Superior temporal gyrus (tissue), 1 donor: ENCODE measurements around the gene POLR1E.
"Not testable (repeated sequence)": the region's sequence is repeated elsewhere in the genome, so short reads cannot be mapped to it uniquely, and the experiment has no call there.

ENCODE experiments used
- DNase-seq: peaks from one replicate; pipeline ENCODE4 v3.0.0-alpha.2; 2016; ENCODE audit errors: extremely low spot score

Gene POLR1E

GRCh38 chr9:37464426-37465248, 21.1 kb upstream of the POLR1E start:
- peak; percentile 58 for DNase-seq

GRCh38 chr9:37465249-37466036, 20.3 kb upstream of the POLR1E start, which contains the start of gene ZBTB5:
Gene ZBTB5 (minus strand): TSS chr9:37465450. CDS start chr9:37442551, 22,899 bp downstream.
- DNase-seq, result peak; percentile 100

- peak; percentile 65 for DNase-seq
These were observed 19.6 kb upstream of the POLR1E start for GRCh38 chr9:37466037-37466709.

GRCh38 chr9:37467530-37467929, 18.2 kb upstream of the POLR1E start:
- not testable (repeated sequence) for DNase-seq

GRCh38 chr9:37468620-37469019, 17.1 kb upstream of the POLR1E start:
- DNase-seq, result no peak

GRCh38 chr9:37471942-37472684, 13.6 kb upstream of the POLR1E start:
- peak; percentile 68 for DNase-seq

- DNase-seq, result not testable (repeated sequence)
These were observed 11.8 kb upstream of the POLR1E start for GRCh38 chr9:37473982-37474381.

GRCh38 chr9:37474438-37474837, 11.3 kb upstream of the POLR1E start:
- no peak for DNase-seq

GRCh38 chr9:37476930-37477329, 8.8 kb upstream of the POLR1E start:
- no peak for DNase-seq

GRCh38 chr9:37477443-37477842, 8.3 kb upstream of the POLR1E start:
- not testable (repeated sequence) for DNase-seq

- not testable (repeated sequence) for DNase-seq
These were observed 7.6 kb upstream of the POLR1E start for GRCh38 chr9:37477987-37478619.

- no peak for DNase-seq
These were observed 5.0 kb upstream of the POLR1E start for GRCh38 chr9:37480759-37481158.

- no peak for DNase-seq
These were observed 488 bp downstream of the POLR1E start for GRCh38 chr9:37486256-37486615.

GRCh38 chr9:37486616-37487548, 1.1 kb downstream of the POLR1E start:
- DNase-seq, result peak; percentile 30

GRCh38 chr9:37491939-37492338, 6.2 kb downstream of the POLR1E start:
- DNase-seq, result no peak

- DNase-seq, result no peak
These were observed 9.8 kb downstream of the POLR1E start for GRCh38 chr9:37495571-37495970.

GRCh38 chr9:37496020-37496419, 10.3 kb downstream of the POLR1E start:
- DNase-seq, result no peak

- no peak for DNase-seq
These were observed 11.6 kb downstream of the POLR1E start for GRCh38 chr9:37497320-37497719.

GRCh38 chr9:37498457-37498856, 12.7 kb downstream of the POLR1E start:
- DNase-seq, result no peak

GRCh38 chr9:37499297-37499696, 13.5 kb downstream of the POLR1E start:
- no peak for DNase-seq
